K562 (cell line): ENCODE results near the gene PITPNC1. TPM values are rescaled to one million over a fixed set of nuclear protein-coding genes. Genes with fewer than 3 reads are reported as not detected.

Experiments used
- ATAC-seq: fragments of 200-7000 bp; cut with Tn5 transposase; 3 replicates; pipeline ENCODE4 v1.9.1; 2020; ENCODE audit warnings: moderate library complexity
- BruUV-seq: library from RNA; stranded (reverse); fragments of 400-500 nt; replicated peaks from 2 replicates; lab custom pipeline; 2021; lab: Mats Ljungman, UMichigan
- CTCF ChIA-PET: fragments of 300-600 bp; formaldehyde crosslinking; extraction: SDS; loops from one replicate; lab custom pipeline; 2021; ENCODE audit warnings: low intra/inter-chr PET ratio; lab: Yijun Ruan, JAX
- POLR2A ChIA-PET: fragments of 300-600, 350-650 bp; sonication (Branson Sonifier 250); formaldehyde crosslinking; extraction: SDS; loops from one replicate; lab custom pipeline; 2021; ENCODE audit warnings: antibody characterized with exemption, inconsistent platforms; lab: Yijun Ruan, JAX
- DNase-seq, 4 experiments: peaks; one replicate each; pipeline versions ENCODE4 v3.0.0 to v3.0.0-alpha.2; 2011 to 2018; ENCODE audit warnings: low spot score in 3 of 4, mixed read lengths in 3 of 4; ENCODE audit errors: extremely low read depth in 1 of 4
- FAIRE-seq: peaks from 2 replicates; lab custom pipeline; 2011; peaks lifted over from hg19 to GRCh38; lab: Jason Lieb, UNC
- H2AFZ ChIP-seq: 2 replicates; pipeline ENCODE4 v1.6.0; 2011; ENCODE audit warnings: low read depth, low read length, control low read depth, inconsistent platforms
- H3K27ac ChIP-seq: fragments of 200-600 bp; 3 replicates; pipeline ENCODE4 v1.8.0; 2011; ENCODE audit warnings: low read depth, mild to moderate bottlenecking, control low read depth, inconsistent platforms, low read length, moderate library complexity, mixed read lengths; ENCODE audit errors: extremely low read depth
- H3K27me3 ChIP-seq, 2 experiments: fragments of 300-600 bp in 1 of 2; 2 replicates in 1 of 2; 3 replicates in 1 of 2; pipeline versions ENCODE4 v1.6.0 to v1.8.0; 2011; ENCODE audit warnings: inconsistent platforms in 2 of 2, low read length in 2 of 2, mild to moderate bottlenecking in 1 of 2, mixed read lengths in 1 of 2, moderate library complexity in 1 of 2; ENCODE audit not compliant: control insufficient read depth in 2 of 2, insufficient read depth in 2 of 2
- H3K36me3 ChIP-seq: fragments of 300-600 bp; 3 replicates; pipeline ENCODE4 v1.8.0; 2011; ENCODE audit warnings: mild to moderate bottlenecking, low read length, inconsistent platforms; ENCODE audit not compliant: control insufficient read depth, insufficient read depth
- H3K4me1 ChIP-seq, 2 experiments: fragments of 200-600 bp in 1 of 2; replicated peaks in 1 of 2; 2 replicates in 1 of 2; 3 replicates in 1 of 2; pipeline versions ENCODE4 v1.5.1 to v1.8.0; 2011; ENCODE audit warnings: inconsistent platforms in 2 of 2, low read length in 2 of 2, mild to moderate bottlenecking in 1 of 2, mixed read lengths in 1 of 2, moderate library complexity in 1 of 2; ENCODE audit not compliant: control insufficient read depth in 2 of 2, insufficient read depth in 2 of 2
- H3K4me2 ChIP-seq: 2 replicates; pipeline ENCODE4 v1.6.1; 2011; ENCODE audit warnings: low read length, control low read depth, inconsistent platforms, mixed read lengths; ENCODE audit not compliant: insufficient read depth
- H3K4me3 ChIP-seq: fragments of 200-600 bp; sonication (generic), shearing (Covaris generic); 2 replicates; pipeline ENCODE4 v1.5.1; 2016; ENCODE audit warnings: control low read depth, inconsistent platforms
- H3K79me2 ChIP-seq: fragments of 200-600 bp; 3 replicates; pipeline ENCODE4 v1.8.0; 2011; ENCODE audit warnings: low read length, inconsistent platforms; ENCODE audit not compliant: control insufficient read depth, insufficient read depth
- H3K9ac ChIP-seq, 2 experiments: 2 replicates each; pipeline versions ENCODE4 v1.6.0 to v1.6.1; 2011; ENCODE audit warnings: low read depth in 2 of 2, low read length in 2 of 2, control low read depth in 1 of 2, inconsistent platforms in 1 of 2, mild to moderate bottlenecking in 1 of 2, mixed read lengths in 1 of 2; ENCODE audit not compliant: insufficient read depth in 1 of 2
- H3K9me1 ChIP-seq: one replicate; pipeline ENCODE4 v1.6.0; 2011; ENCODE audit warnings: inconsistent platforms, mild to moderate bottlenecking, low read length, moderate library complexity; ENCODE audit not compliant: control insufficient read depth, insufficient read depth
- H3K9me3 ChIP-seq: replicated peaks from 2 replicates; pipeline ENCODE4 v1.5.1; 2011; ENCODE audit warnings: low read depth, low read length, inconsistent platforms; ENCODE audit not compliant: control insufficient read depth, insufficient read depth
- H4K20me1 ChIP-seq: replicated peaks from 2 replicates; pipeline ENCODE4 v1.6.1; 2011; ENCODE audit warnings: low read length, inconsistent platforms, mixed read lengths; ENCODE audit not compliant: control insufficient read depth, insufficient read depth
- CC2D1A ChIP-seq: fragments of 450-650 bp; IDR thresholded peaks from 2 replicates; pipeline ENCODE4 v1.6.1; 2017; ENCODE audit warnings: mild to moderate bottlenecking
- MTA1 ChIP-seq: fragments of 450-650 bp; IDR thresholded peaks from 2 replicates; pipeline ENCODE4 v1.6.1; 2017; ENCODE audit warnings: borderline replicate concordance
- MTA2 ChIP-seq: fragments of 450-650 bp; IDR thresholded peaks from 2 replicates; pipeline ENCODE4 v1.6.1; 2016; ENCODE audit warnings: low read depth
- PRMT5 ChIP-seq: sonication (generic); formaldehyde crosslinking; IDR thresholded peaks from 2 replicates; pipeline ENCODE4 v1.5.0; 2020; ENCODE audit warnings: missing genetic modification reagents
- SMARCB1 ChIP-seq: IDR thresholded peaks from 2 replicates; pipeline ENCODE4 v1.6.1; 2011; ENCODE audit warnings: improper control_type of control experiment, low read depth; ENCODE audit not compliant: insufficient read length
- SRSF1 ChIP-seq: fragments of 200-400 bp; formaldehyde crosslinking; IDR thresholded peaks from 2 replicates; pipeline ENCODE4 v1.6.1; 2017; ENCODE audit warnings: mild to moderate bottlenecking, low read depth, low read length, moderate library complexity
- ZNF589 ChIP-seq: fragments of 200-800 bp; sonication (Bioruptor generic); IDR thresholded peaks from 2 replicates; pipeline ENCODE4 v1.6.1; 2016; ENCODE audit warnings: low read depth, missing genetic modification characterization, missing compliant biosample characterization
- ZNF707 ChIP-seq: fragments of 250-450 bp; sonication (Bioruptor Pico); conservative IDR thresholded peaks from 2 replicates; pipeline ENCODE4 v1.8.0; 2022; ENCODE audit warnings: inconsistent platforms, mild to moderate bottlenecking, moderate library complexity
- ZNF766 ChIP-seq: fragments of 200-800 bp; sonication (Bioruptor generic); conservative IDR thresholded peaks from 2 replicates; pipeline ENCODE4 v1.6.1; 2016; ENCODE audit warnings: missing genetic modification characterization, missing compliant biosample characterization
- WGBS: fragments of 100-300 bp; shearing (Covaris generic); methylation state at CpG from one replicate; pipeline ENCODE4 v1.1.6; 2016; ENCODE audit warnings: low coverage, mixed read lengths; ENCODE audit not compliant: insufficient coverage; ENCODE audit errors: missing lambda C conversion rate; 5-methylcytosine and 5-hydroxymethylcytosine counted together
- in situ Hi-C: fragments of 300-500 bp; cut with MboI; formaldehyde crosslinking; loops from 4 replicates; pipeline ENCODE4 v1.15.0; 2018; ENCODE audit warnings: inconsistent platforms, mixed read lengths
- intact Hi-C: fragments of 100-400 bp; cut with micrococcal nuclease; formaldehyde crosslinking; loops from 2 replicates; pipeline ENCODE4 v1.14.2; 2022
- polyA plus RNA-seq, 8 experiments: library from polyadenylated mRNA; depleted of rRNA in 4 of 8; stranded (reverse) in 5 of 8; unstranded in 3 of 8; fragments of >200 nt; fragmentation: Nextera tagmentation in 2 of 8; fragmentation: Illumina TruSeq in 1 of 8; extraction: Ambion mirVana in 2 of 8; extraction: Trizol in 1 of 8; gene quantifications; 2 replicates each; pipeline versions ENCODE4 v1.2.1 to v1.2.3, GENCODE V29; 2011 to 2014; ENCODE audit warnings: inconsistent platforms in 1 of 8, missing spikeins in 1 of 8
- total RNA-seq, 7 experiments: library from RNA; depleted of rRNA in 6 of 7; stranded (reverse); fragments of >200 nt in 6 of 7; fragmentation: Illumina TruSeq in 2 of 7; extraction: Trizol in 2 of 7; gene quantifications; 2 replicates each; pipeline versions ENCODE4 v1.2.1 to v1.2.3, GENCODE V29; 2011 to 2021; ENCODE audit warnings: low replicate concordance in 1 of 7

Gene PITPNC1
- total and polyA plus RNA-seq, 9 of the 15 experiments (the other 6 are each of a cell fraction or from before 2014, with no cell fraction given) = 0.11 to 1.1 (median 0.65) TPM

DNA sequence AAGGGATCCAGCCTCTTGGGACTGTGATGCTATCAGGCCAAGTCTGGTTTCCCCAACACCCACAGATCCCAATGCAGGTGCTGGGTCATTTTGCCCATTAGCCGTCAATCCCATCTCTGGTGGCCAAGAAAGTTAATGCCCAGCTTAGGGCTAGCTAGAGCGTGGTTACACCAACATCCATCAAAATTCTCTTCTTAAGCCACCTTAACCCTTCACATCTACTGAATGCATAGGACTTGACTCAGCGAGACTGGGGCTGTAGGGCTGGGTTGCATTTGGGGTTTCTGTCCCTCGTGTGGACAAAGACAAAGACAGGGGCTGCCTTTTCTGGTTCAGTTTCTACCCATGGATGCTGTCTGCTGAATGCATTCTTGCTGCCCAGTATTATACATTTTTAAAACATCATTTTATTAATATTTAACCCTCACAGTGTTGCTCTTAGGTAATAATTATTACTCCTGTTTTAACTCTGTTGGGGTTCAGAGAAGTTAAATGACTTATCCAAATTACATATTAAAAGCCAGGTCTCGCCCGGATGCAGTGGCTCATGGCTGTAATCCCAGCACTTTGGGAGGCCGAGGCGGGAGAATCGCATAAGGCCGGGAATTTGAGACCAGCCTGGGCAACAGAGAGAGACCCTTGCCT, 199.5 kb downstream of the PITPNC1 start:
- Histone ChIP-seq H2AFZ (no peak overlapping the region), H3K4me2 (no peak overlapping the region), H3K9me3 (no peaks in the 10 kb centered on the region), H3K27ac (no peak overlapping the region), H3K79me2 (no peaks in the 10 kb centered on the region), H3K9me1 (no peaks in the 10 kb centered on the region), H3K9ac (no peak overlapping the region), H3K36me3 (no peaks in the 10 kb centered on the region), H3K27me3 (peaks cover 29 to 46% of the 10 kb centered on the region in 2 experiments; a peak in 4 of 5 replicates), H3K4me1 (no peaks in the 10 kb centered on the region), H4K20me1 (no peaks in the 10 kb centered on the region; the same call in 1 of the 2 replicates), H3K4me3 (no peak overlapping the region)
- no TSS peak for BruUV-seq
- ChIA-PET CTCF (no interaction called here), POLR2A (interaction anchor here (1.2 kb wide), 1 partner anchor 17 kb away, joined by 3 read pairs; no protein-coding TSS in a partner anchor)
- intact Hi-C loops = no loop called here
- DNase-seq = no peak
- no peak for FAIRE-seq
- no peak for TF ChIP-seq MTA2
- no peak for ATAC-seq
- in situ Hi-C loops = no loop called here
- 2% methylated on average over 10 of the region's 10 CpGs for WGBS

GRCh38 chr17:67577429-67578141, 200.5 kb downstream of the PITPNC1 start:
- TF ChIP-seq ZNF766 (no peak), SRSF1 (no peak), ZNF707 (CRISPR knock-in tag) (no peak), MTA1 (no peak), ZNF589 (no peak), CC2D1A (no peak), SMARCB1 (no peak), PRMT5 (no peak)
- Histone ChIP-seq H3K27ac (no peak overlapping the region), H2AFZ (no peak overlapping the region), H3K9ac (no peak overlapping the region), H3K9me1 (no peaks in the 10 kb centered on the region), H3K27me3 (peaks cover 34 to 47% of the 10 kb centered on the region in 2 experiments; a peak in 4 of 5 replicates), H3K36me3 (no peaks in the 10 kb centered on the region), H3K79me2 (no peaks in the 10 kb centered on the region), H3K9me3 (no peaks in the 10 kb centered on the region), H3K4me2 (no peak overlapping the region), H3K4me3 (no peak overlapping the region), H4K20me1 (no peaks in the 10 kb centered on the region), H3K4me1 (no peaks in the 10 kb centered on the region)
- intact Hi-C loops (no loop called here), in situ Hi-C loops (no loop called here)
- WGBS = 3% methylated on average over 8 of the region's 8 CpGs
- ChIA-PET CTCF (no interaction called here), POLR2A (interaction anchor here (1.2 kb wide), 1 partner anchor 16 kb away, joined by 3 read pairs; no protein-coding TSS in a partner anchor)
- DNase-seq (no peak), ATAC-seq (no peak), FAIRE-seq (no peak)
- BruUV-seq = no TSS peak
